GM19468 (cell line): ENCODE results near the gene TGM1.

ENCODE experiments used
- ATAC-seq: cut with Tn5 transposase; IDR thresholded peaks from one replicate; pipeline ENCODE4 v1.9.1; 2021; ENCODE audit warnings: mild to moderate bottlenecking, moderate library complexity, moderate number of reproducible peaks; ENCODE audit not compliant: unreplicated experiment; ENCODE audit errors: extremely low read depth

TGM1 gene

DNA sequence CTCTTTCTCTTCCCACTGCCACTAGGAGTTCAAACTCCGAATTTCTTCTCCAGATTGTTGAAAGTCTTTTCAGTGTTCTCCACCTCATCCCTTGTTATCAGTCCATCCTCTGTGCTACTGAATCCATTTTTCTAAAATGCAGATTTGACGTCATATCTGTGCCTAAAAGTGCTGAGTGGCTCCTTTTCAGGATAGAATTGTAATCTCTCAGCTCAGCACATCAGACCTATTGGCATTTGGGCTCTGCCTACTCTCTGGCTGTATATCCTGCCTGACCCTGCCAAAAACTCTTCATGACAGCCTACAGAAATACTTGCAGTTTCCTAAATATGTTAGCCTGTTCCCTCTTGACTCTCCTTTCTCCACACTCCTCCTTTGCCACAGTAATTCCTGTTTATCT, 9.5 kb upstream of the TGM1 start:
- ATAC-seq = no peak

DNA sequence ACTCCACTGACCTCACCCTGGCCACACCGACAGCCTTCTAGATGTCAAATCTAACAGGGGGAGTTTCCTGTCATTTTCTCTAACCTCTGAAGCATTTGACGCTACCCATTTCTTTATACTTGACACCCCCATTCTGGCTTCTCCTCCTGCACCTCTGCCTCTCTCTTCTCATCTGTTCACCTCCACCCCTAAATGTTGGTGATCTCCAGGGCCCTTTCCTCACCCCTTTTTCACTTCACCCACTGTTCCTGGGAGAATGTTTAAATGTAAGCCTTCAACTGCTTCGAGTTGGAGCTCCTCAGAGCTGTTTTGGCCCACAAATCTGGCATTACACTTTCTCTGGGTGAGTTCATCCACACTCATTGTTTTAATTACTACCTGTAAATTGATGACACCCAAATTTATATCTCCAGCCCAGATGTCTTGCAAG, 8.9 kb upstream of the TGM1 start:
- ATAC-seq = no peak

DNA sequence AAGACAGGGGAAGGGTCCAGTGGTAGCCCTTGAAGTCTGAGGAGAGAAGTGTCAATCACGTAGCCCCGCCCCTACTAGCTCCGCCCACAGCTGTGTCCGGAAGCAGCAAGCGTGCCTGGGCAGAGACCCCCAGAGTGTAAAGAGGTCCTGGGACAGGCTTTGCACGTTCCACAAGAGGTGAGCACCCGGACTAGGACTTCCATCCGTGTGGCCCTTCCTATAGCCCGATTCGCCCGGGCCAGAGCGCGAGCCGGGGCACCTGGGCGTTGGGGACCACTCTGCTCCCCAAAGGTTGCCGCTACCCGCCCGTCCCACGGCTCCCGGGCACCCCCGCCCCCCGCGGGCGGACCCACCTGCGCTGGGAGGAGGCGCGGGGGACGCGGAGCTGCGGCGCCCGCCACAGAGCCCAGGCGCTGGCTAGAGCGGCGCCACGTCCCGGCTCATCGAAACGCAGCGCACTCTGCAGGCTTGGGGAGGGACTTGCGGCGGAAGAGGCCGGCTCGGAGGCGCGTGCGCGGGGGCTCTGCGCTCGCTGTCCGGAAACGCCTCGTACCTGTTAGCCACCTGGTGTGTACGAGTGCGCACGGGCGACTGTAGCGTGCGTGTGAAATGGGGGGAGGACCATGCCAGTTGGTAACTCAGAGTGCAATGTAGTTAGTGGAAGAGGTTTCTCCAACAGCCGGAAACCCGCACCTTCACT, 8.3 kb upstream of the TGM1 start, which contains the start of gene RABGGTA:
RABGGTA (minus strand) TSS at position 464 of the 700 bp plus-strand sequence. CDS start 482 bp downstream, outside the sequence.
- peak; percentile 90 for ATAC-seq

DNA sequence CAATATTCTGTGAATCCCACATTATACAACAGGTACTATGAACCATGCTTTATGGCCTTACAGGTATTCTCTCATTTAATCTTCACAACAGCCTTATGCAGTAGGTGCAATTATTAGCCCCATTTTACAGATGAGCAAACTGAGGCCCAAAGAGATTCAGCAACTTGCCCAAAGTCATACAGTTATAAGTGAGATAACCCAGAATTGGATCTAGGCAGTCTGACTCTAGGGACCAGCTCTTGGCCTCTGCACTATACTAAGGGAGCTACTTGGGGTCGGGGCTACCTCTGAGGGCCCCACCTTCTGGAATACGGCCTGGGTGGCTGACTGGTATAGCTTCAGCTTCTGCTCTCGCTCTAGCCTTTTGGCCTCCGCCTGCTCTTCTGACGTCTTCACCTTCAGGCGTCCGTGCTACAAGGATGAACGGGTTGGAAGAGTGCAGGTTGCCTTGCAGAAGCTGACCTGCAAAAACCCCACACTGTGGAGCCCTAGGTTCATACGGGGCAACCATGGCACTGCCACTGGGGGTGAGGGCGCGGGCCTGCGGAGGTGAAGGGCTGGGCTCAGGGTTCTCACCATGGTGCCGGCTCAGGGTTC, 7.7 kb upstream of the TGM1 start:
- ATAC-seq = no peak

DNA sequence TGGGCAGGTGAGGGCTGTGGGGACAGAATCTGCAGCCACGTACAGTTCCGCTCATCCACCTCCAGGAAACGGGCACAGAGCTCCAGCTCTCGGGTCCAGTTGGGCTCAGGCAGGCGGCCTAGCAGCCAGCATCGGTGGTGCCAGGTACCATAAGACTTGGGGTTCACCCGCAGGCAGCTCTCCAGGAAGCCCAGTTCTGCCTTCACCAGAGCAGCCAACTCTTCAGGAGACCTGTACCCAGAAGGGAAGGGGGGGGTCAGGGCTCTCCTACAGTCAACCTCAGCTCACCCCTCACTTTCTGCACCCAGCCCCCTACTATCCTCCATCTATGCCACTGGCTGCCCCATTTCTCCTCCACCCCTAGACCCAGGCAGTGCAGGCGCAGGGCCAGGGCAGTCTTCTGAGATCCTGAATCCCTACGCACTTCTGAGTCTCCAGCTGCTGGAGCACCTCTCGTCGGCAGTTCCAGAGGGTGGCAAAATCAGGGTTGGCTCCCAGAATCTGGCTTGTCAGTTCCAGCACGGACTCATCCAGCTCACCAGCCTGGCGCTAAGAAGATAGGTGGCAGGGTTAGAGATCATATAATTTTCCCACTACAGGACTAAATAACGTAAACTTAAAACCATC, 7.0 kb upstream of the TGM1 start:
- no peak for ATAC-seq

DNA sequence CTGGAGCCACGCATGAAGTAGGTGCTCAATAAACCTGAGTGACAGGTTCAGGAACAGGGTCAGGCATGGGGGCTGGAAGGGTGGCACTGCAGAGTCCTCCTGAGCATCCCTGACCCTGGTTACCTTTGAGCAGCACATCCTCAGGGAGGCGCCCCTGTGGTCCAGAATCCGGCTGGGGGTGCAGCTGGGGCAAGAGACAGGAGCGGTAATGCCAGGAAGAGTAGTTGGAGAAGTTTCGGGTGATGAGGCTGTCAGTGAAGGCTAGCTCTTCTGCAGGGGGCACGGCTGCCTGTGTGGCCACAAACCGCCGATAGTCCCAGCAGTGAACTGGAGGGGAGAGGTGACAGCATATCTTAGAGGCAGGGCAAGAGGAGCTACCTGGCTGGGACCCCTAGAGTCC, 6.4 kb upstream of the TGM1 start:
- ATAC-seq = no peak

DNA sequence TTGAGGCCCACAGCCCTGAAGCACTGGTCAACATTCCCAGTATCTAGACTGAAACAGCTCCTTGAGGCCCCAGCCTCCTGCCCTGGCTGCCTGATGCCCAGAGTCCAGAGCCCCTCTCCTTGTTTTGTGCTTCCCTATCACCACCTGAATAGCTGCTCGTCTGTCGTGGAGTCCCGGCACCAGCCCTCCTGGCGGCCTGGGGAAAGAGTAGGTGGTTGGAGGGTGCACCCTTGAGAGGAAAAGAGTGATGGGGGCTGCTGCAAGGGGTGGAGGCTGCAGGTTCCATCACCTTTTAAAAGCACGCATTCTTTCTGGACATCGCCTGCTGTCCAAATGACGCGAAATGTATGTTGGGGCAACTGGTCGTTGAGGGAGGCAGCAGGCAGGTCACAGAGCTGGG, 5.2 kb upstream of the TGM1 start:
- no peak for ATAC-seq

DNA sequence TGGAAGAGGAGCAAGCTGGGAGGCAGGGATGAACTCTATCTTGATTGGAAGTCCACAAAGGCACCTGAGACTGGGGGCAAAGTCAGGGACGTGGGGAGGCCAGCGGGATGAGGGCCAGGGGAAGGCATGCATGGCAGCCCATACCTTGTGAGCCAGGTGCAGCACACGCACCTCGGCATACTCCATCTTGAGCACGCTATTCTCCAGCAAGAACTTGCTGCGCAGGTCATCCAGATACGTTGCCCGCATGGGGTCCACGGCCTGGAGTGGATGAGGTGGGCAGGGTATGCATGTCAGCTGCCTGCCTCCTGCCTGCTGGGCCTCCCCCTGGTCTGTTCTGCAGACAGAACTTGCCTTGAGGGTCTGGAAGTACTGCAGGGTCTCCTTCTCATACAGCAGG, 4.5 kb upstream of the TGM1 start:
- no peak for ATAC-seq

DNA sequence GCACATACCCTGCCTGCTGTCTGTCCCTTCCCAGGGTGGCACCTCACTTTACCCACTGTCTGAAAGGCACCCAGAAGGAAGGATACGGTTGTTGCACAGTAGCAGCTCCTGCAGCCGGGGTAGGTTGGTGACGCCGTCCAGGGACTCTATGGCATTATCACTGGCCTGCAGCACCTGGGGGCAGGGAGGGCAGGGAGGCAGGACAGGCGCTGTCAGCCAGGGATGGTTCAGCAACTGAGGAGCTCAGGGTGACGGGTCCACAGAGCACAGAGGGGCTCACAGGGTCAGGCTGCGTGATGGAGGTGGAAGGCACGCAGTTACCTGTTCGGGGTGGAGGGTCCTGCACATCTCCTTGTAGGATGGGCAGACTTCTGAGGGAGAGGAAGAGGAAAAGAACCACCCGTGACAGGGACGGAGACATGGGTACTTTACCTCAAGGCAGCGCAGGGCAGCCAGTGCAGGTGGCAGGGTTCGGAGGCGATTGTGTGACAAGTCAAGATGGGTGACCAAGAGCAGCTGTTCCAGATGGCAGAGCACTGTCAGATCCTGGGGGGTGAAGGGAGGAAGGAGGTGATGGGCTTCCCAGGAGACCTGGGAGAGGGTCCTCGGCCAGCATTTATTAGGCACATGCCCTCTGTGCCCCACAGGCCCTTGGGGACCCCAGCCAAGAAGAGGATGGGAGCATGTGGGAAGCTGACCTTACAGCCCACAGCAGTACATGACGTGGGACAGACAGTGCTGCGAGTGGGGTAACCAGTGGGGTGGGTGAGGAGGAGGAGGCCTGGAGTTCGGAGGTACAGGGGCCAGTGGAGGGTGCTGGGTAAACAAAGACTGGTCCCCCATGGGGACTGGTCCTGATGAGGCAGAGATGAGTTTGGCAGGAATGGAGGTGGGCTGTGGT, 3.6 kb upstream of the TGM1 start:
- ATAC-seq = no peak

DNA sequence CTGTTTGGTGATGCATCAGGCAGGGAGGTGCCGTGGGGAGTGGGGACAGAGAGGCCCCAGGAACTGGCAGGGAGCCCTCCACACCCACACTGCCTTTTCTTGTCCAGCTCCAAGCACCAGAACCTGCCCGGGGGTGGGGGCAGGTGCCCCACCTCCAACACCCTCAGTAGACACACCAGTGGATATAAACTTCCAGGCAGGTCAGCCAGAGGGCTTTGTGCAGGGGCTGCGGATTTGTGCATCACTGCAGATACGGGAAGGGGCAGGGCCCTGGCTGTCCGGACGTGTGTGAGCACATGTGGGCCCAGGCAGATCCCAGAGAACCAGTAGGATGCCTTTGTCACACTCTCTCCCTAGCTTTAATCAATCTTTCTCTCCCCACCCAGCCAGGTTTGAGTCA, 1.3 kb upstream of the TGM1 start:
- no peak for ATAC-seq

DNA sequence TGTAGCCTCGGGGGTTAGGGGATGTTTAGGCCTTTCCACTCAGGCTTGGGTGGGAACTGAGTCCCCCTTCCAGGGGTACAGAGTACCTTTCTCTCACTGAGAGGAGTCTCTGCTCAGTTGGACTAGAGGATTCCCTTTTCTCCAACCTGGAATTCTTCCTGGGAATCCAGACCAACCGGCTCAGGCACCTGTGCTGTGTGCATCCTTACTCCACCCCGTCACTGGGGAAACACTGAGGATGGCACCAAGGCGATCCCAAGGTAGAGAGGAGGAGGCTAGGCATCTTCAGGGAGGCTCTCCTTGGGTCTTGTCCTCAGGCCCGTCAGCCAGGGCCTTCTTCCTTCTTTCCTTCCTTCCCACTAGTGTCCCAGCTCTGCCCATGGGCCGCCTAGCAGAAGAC, 871 bp upstream of the TGM1 start:
- no peak for ATAC-seq

DNA sequence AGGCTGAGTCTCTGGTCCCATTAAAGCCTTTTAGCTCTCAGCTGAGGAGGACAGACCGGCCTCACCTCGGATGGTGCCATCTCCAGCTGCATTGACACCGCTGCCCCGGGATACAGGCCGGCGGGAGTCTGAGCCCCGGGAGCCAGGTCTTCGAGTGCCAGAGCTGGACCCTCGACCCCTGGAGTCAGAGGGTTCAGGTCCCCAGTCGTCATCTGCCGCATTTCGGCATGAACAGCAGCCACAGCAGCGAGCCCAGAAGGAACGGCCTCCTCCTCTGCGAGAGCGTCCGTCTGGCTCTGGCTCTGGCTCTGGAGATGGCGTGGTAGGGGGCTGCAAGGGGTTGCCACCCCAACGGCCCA, 1.0 kb downstream of the TGM1 start:
- no peak for ATAC-seq

DNA sequence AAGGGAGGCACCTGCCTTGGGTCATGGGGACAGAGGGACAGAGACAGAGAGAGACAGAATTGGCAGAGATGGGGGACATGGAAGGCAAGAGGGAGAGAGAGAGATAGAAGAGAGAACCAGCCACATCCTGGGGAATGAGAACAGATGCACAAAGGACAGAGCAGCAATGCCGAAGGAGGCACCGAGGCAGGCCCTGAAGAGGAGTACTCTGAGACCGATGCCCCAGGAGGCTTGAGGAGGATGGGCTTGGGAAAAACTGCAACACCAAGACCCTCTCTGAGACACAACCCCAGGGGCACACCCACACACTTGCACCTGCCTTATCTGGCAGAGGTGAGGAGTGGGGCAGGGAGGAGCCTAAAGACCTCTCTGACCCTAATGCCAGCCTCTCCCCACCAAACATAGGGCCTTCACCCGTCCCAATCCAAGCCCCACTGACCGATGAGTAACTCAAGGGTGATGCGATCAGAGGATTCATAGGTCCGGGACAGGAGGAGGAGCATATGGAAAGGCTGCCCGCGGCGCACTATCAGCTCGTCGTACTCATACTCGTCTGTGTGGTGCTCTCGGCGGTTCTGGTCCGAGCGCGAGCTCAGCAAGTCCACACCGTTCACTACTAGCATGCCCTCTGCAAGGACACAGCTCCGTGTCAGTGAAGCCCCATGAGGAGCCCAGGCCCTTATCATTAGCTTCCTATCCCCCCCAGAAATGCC, 1.6 kb downstream of the TGM1 start:
- no peak for ATAC-seq

DNA sequence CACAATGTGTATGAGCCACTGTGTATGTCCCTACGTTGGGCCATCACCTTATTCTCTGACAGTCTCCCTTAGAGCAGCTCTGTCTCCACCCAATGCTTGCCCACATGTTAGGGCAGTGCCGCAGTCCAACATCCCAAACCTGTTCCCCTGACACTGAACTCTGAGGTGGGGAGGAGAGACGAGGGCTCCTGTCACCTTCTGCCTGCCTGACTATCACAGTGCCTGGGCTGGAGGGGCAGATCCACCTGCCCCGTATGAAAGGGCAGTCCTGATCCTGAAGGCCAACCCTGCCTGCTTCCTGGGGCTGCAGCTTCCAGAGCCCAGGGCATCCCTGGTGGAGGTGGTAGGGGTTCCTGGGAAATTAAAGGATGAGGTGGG, 2.2 kb downstream of the TGM1 start:
- no peak for ATAC-seq

DNA sequence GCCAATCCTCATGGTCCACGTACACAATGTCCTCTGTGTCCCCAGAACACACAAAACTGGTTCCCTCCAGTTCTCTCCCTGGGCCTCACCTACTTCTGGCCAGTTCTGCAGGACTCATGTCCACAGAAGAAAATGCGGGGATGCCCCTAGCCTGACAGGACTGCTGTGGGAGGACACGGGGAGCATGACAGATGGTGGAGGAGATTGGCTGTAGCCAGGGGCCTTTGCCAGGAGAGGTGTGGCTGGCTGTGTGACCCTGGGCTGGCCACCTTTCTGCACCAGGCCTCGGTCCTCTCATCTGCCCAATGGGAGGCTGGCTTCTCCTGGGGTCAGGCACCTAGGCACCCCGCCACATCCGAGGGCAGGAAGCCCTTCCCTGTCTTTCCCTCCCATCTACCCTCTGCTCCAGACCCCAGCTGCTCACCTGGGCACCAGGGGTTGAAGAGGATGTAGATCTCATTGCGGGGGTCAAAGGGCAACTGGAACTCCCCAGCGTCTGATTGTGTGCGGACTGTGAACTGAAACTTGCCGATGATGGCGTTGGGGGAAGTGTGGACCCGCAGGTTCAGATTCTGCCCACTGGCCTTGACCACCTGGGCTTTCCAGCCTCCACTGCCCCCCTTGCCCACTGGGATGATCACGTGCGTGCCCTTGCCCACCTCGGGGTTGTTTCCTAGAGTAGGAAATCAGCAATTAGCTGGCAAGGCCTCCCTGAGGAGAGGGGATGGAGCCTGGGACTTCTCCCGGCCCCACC, 2.8 kb downstream of the TGM1 start:
- no peak for ATAC-seq

DNA sequence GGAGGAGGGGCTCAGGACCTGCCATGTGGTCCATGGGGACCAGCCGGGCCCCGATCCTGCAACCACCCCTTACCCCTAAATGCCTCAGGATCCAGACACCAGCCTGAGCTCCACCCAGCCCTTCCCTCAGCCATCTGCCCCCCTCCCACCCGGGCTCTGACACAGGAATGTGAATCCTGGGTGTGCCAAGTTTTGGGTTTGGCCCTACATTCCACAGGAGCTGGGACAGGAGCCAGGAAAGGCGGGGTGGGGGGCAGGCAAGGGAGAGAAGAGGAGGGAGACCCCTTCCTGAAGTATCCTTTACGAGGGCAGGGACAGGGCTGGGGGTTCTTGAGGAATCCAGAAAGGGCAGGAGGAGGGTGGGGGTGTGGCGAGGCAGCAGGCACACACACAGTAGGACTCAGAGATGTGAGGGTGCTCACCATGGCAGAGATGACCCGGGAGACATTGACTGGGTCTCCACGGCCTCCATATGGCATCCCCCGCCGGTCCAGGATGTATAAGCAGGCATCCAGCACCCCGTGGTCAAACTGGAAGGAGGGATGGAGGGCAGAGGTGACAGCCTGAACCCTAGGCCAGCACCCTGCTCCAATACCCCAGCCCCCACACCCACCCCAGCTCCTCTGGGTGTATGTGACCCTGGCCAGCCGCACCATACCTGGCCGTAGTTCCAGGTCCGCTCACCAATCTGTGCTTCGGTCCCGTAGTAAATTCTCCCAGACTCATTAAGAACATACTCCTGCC, 3.5 kb downstream of the TGM1 start:
- ATAC-seq = no peak

DNA sequence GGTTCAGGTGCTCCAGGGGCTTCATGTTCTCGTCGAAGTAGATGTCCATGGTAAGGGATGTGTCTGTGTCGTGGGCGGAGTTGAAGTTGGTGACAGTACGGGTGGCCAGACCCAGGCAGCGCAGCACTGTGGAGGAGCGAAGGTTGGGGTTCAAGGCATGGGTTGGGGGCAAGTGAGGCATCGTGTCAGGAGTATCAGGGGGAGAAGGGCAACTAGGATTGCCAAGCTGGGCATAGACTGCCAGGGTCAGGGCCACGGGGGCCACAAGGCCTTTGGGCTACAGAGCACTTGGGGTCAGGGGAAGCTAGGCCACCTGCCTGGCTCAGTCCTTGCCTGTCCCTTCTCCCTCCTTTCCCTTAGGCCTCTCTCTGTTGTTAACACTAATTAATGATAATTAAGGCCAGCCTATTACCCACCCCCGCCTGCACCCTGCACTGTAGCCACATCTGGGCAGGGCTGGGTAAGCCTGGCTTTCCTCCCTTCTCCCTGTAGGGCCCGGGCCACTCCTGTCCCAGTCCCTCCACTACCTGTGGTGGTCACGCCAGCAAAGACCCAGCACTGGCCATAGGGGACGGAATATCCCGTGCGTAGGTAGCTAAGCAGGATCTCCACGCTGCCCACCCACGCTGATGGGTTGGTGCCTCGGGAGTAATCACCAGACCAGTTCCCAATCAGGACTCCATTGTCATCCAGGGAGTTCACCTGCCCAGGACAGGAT, 4.3 kb downstream of the TGM1 start:
- no peak for ATAC-seq

DNA sequence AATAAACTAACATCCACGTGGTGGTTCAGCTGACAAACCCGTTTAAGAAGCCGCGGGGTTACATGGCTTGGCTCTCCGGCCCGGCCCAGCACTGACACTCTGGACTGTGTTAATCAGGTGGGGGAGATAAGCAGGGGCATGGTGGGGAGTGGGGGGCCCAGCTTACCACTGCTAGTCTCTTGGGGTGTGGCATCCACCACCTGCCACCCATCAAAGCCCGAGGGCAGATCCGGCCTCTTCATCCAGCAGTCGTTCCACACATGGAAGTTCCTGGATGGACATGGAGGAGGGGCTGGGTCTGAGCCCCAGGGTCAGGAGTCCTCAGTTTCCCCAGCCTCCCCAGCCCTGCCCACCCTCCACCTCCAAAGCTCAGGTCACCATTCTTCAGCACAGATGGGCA, 4.9 kb downstream of the TGM1 start:
- ATAC-seq = no peak
